HepG2 (cell line): ENCODE measurements around the gene CITED4. TPM values are rescaled to one million over a fixed set of nuclear protein-coding genes. Genes with fewer than 3 reads are reported as not detected.
A peak's percentile ranks its signal among the peaks of the same experiment; 100 is the strongest.

Experiments used
- FOXA1 ChIP-seq, 2 experiments: fragments of 450-650 bp in 1 of 2; sonication (generic) in 1 of 2; formaldehyde crosslinking in 1 of 2; IDR thresholded peaks; 2 replicates each; pipeline versions ENCODE4 v1.4.0 to v1.6.1; 2016 to 2020; ENCODE audit warnings: missing genetic modification reagents in 1 of 2
- FOXA3 ChIP-seq: IDR thresholded peaks from 2 replicates; pipeline ENCODE4 v1.6.1; 2016; ENCODE audit warnings: missing genetic modification reagents, missing compliant biosample characterization
- GATAD2A ChIP-seq: IDR thresholded peaks from 2 replicates; pipeline ENCODE4 v1.6.1; 2016
- GFI1 ChIP-seq: sonication (generic); formaldehyde crosslinking; IDR thresholded peaks from 2 replicates; pipeline ENCODE4 v1.5.0; 2020; ENCODE audit warnings: missing genetic modification reagents, mild to moderate bottlenecking, borderline replicate concordance
- HMG20A ChIP-seq: IDR thresholded peaks from 2 replicates; pipeline ENCODE4 v1.6.1; 2016; ENCODE audit warnings: borderline replicate concordance
- HMGXB3 ChIP-seq: sonication (generic); formaldehyde crosslinking; IDR thresholded peaks from 2 replicates; pipeline ENCODE4 v1.4.0; 2020; ENCODE audit warnings: missing genetic modification reagents, borderline replicate concordance
- SAP130 ChIP-seq: IDR thresholded peaks from 2 replicates; pipeline ENCODE4 v1.6.1; 2016; ENCODE audit warnings: low read depth
- THAP11 ChIP-seq: IDR thresholded peaks from 2 replicates; pipeline ENCODE4 v1.6.1; 2016; ENCODE audit warnings: missing biosample characterization, missing genetic modification reagents
- ZNF280D ChIP-seq: sonication (generic); formaldehyde crosslinking; IDR thresholded peaks from 2 replicates; pipeline ENCODE4 v1.5.1; 2020; ENCODE audit warnings: mild to moderate bottlenecking, missing genetic modification reagents
- ZNF432 ChIP-seq: sonication (generic); formaldehyde crosslinking; IDR thresholded peaks from 2 replicates; pipeline ENCODE4 v1.5.0; 2020; ENCODE audit warnings: missing genetic modification reagents, mild to moderate bottlenecking, borderline replicate concordance
- ZNF607 ChIP-seq: sonication (generic); formaldehyde crosslinking; IDR thresholded peaks from 2 replicates; pipeline ENCODE4 v1.5.1; 2020; ENCODE audit warnings: missing genetic modification reagents, mild to moderate bottlenecking, borderline replicate concordance
- ZNF879 ChIP-seq: sonication (generic); formaldehyde crosslinking; IDR thresholded peaks from 2 replicates; pipeline ENCODE4 v1.8.1; 2023; ENCODE audit warnings: missing genetic modification reagents
- polyA plus RNA-seq, 8 experiments: library from polyadenylated mRNA; depleted of rRNA in 3 of 8; stranded (reverse) in 7 of 8; unstranded in 1 of 8; fragments of >200 nt; fragmentation: Illumina TruSeq in 4 of 8; extraction: Trizol in 4 of 8; gene quantifications; 2 replicates each; pipeline versions ENCODE4 v1.2.1 to v1.2.3, GENCODE V29; 2011 to 2016; ENCODE audit warnings: low read depth in 4 of 8, missing spikeins in 1 of 8, mixed read lengths in 1 of 8; ENCODE audit not compliant: insufficient read depth in 1 of 8
- total RNA-seq, 5 experiments: library from RNA; depleted of rRNA; stranded (reverse); fragments of >200 nt; fragmentation: Illumina TruSeq; extraction: Trizol; gene quantifications; 2 replicates each; pipeline ENCODE4 v1.2.3, GENCODE V29; 2016; ENCODE audit warnings: low read depth in 1 of 5
- TF ChIP-seq, protein P1 (sequence below): IDR thresholded peaks from 2 replicates; pipeline ENCODE4 v1.6.1; 2016
- TF ChIP-seq, protein P2 (sequence below): sonication (generic); formaldehyde crosslinking; IDR thresholded peaks from 2 replicates; pipeline ENCODE4 v1.4.0; 2020; ENCODE audit warnings: mild to moderate bottlenecking, missing genetic modification reagents

CITED4 gene
- total and polyA plus RNA-seq, 2 of the 13 experiments (the other 11 are each of a cell fraction or from before 2014, with no cell fraction given): 1.5 to 9.9 TPM

- TF ChIP-seq ZNF280D: no peak
- peak; percentile 74; the same call in 1 of the 2 replicates for TF ChIP-seq HMG20A
- TF ChIP-seq THAP11 (CRISPR knock-in tag): peak; percentile 32; the same call in 1 of the 2 replicates
- 0 out of 2 replicates have a peak, but pooled peaks have one; percentile 34 for TF ChIP-seq HMGXB3 (CRISPR knock-in tag)
- TF ChIP-seq ZNF607 (CRISPR knock-in tag): no peak
- no peak for TF ChIP-seq GFI1 (CRISPR knock-in tag)
- TF ChIP-seq ZNF879 (CRISPR knock-in tag): no peak
- 0 out of 2 replicates have a peak, but pooled peaks have one; percentile 24 for TF ChIP-seq FOXA1 (IDR thresholded peaks at IDR 0.05)
- TF ChIP-seq FOXA1 (CRISPR knock-in tag; IDR thresholded peaks at IDR 0.05): peak; percentile 88
- TF ChIP-seq GATAD2A: peak; percentile 76
- TF ChIP-seq, protein P1, sequence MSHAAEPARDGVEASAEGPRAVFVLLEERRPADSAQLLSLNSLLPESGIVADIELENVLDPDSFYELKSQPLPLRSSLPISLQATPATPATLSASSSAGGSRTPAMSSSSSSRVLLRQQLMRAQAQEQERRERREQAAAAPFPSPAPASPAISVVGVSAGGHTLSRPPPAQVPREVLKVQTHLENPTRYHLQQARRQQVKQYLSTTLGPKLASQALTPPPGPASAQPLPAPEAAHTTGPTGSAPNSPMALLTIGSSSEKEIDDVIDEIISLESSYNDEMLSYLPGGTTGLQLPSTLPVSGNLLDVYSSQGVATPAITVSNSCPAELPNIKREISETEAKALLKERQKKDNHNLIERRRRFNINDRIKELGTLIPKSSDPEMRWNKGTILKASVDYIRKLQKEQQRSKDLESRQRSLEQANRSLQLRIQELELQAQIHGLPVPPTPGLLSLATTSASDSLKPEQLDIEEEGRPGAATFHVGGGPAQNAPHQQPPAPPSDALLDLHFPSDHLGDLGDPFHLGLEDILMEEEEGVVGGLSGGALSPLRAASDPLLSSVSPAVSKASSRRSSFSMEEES (CRISPR knock-in tag): peak; percentile 83
- TF ChIP-seq ZNF432: no peak
- TF ChIP-seq, protein P2, sequence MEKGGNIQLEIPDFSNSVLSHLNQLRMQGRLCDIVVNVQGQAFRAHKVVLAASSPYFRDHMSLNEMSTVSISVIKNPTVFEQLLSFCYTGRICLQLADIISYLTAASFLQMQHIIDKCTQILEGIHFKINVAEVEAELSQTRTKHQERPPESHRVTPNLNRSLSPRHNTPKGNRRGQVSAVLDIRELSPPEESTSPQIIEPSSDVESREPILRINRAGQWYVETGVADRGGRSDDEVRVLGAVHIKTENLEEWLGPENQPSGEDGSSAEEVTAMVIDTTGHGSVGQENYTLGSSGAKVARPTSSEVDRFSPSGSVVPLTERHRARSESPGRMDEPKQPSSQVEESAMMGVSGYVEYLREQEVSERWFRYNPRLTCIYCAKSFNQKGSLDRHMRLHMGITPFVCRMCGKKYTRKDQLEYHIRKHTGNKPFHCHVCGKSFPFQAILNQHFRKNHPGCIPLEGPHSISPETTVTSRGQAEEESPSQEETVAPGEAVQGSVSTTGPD (CRISPR knock-in tag): no peak
- TF ChIP-seq FOXA3: peak; percentile 85
- peak; percentile 50; the same call in 1 of the 2 replicates for TF ChIP-seq SAP130 (CRISPR knock-in tag)
Measured at GRCh38 chr1:40868051-40868723, 6.0 kb upstream of the CITED4 start (continued).
